GM21367 (cell line): ENCODE measurements around the gene TULP3.

Source experiments
- ATAC-seq: cut with Tn5 transposase; IDR thresholded peaks from one replicate; pipeline ENCODE4 v1.9.1; 2021; ENCODE audit not compliant: unreplicated experiment

TULP3 gene

DNA sequence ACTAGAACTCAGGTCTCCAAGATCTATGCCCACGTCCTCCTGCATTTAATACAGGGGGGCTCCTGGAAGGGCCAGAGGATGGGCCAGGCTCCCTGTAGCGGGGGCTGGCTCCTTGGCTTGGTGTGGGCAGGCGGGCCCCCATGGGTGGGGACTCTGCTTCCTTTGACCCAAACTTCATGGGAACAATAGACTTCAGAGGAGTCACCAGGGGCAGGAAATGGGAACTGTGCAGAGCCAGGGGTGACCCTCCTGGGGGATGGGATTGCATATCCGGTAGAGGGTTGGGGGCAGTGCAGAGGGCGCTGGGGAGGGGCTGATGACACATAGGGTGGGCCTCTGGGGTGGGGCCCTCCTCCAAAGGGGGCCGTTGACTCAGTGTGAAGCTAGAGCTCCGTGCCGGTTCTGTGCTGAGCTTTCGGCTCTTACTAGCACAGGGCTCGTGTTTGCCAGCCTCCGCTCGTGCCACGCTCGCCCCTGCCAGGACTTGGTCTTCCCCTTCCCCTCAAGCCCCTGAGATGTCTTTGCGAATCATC lies 73.1 kb downstream of the TULP3 start:
- ATAC-seq: no peak

DNA sequence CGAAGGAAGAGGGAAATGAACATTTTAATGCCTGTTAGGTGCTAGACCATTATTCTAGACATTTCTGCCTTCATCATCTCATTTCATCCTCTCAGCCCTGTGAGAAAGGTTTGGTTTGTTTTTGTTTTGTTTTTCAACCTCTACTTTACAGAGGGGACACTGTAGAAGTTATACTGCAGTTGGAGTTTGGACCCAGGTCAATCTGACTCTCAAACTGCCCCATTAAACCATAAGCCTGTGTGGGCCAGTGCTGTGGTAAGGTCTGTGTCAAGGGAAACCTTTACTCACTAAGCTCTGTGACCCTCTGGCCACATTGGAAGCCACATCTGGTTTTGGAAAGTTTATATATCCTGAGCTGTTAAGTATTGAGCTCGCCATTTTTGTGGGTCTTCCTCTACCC lies 77.0 kb downstream of the TULP3 start:
- ATAC-seq: no peak

DNA sequence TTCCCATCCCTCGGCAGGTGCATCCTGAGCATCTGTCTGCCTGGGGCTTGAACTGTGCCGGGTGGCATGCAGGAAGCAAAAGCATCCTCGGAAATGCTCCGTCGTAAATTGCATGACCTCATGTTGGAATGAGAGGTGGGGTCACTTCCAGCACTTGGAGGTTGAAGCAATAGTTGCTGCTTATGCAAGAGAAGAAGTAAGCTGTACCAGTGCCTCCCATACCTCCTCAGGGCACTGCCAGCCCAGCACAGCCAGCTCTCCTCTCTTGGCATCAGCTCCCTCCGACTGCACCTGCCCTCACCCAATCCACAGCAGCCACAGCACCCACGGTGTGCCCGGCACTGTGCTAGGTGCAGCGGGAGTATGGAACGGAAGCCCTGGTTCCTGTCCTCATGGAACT lies 80.1 kb downstream of the TULP3 start:
- no peak for ATAC-seq

- ATAC-seq: no peak
These were observed 82.9 kb downstream of the TULP3 start for GRCh38 chr12:2973566-2973965.

GRCh38 chr12:2974560-2974971 lies 83.9 kb downstream of the TULP3 start:
- no peak for ATAC-seq

- ATAC-seq: no peak
These were observed 85.9 kb downstream of the TULP3 start for GRCh38 chr12:2976581-2976996.

DNA sequence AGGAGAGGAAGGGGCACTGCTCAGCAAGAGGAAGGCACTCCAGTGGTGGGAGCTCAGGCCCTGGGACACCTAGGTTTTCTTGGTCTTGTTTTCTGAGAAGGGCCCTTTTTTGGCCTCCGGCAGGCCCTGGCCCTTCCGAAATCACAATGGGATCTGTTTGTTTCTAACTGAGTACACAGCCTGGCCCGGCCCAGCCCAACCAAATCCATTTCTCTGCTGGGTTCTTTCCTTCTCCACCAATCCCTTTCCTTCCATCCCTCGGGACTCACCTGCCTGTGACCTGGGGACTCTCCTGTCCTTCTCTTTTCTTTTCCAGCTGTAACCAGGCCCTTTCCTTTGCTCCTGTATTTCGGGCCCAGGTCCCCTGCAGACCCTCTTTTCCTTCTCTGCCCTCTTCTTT lies 87.1 kb downstream of the TULP3 start:
- ATAC-seq: no peak

DNA sequence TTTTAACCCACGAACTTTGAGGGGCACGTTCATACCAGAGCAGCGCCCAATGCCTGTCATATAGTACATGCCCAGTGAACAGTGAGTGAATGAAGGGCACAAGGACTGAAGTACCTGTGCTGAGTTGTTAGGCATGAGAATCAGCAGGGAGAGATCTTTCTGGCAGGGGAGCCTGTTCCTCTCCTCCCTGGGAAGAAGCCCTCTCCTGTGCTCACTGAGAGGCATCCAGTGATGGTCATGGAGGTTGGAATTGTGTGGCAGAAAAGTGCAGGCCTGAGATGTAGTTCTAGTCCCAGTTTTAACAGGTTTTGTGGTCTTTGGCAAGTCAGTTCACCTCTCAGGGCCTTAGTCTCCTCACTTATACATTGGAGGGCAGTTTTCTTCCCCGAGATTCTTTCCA lies 89.1 kb downstream of the TULP3 start:
- no peak for ATAC-seq

DNA sequence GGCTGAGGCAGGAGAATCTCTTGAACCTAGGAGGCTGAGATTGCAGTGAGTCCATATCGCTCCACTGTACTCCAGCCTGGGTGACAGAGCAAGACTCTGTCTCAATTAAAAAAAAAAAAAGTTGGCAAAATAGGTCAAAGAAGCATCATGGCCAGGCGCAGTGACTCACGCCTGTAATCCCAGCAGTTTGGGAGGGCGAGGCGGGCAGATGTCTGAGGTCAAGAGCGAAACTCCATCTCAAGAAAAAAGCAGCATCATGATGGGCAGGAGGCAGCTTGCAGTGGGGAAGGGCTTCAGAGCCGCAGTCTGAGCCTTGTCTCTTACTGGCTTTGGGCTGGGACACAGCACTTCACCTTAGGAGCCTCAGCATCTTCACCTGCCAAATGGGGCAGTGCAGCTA lies 89.9 kb downstream of the TULP3 start:
- ATAC-seq: no peak

- ATAC-seq: no peak
These were observed 91.7 kb downstream of the TULP3 start for GRCh38 chr12:2982361-2982760.

DNA sequence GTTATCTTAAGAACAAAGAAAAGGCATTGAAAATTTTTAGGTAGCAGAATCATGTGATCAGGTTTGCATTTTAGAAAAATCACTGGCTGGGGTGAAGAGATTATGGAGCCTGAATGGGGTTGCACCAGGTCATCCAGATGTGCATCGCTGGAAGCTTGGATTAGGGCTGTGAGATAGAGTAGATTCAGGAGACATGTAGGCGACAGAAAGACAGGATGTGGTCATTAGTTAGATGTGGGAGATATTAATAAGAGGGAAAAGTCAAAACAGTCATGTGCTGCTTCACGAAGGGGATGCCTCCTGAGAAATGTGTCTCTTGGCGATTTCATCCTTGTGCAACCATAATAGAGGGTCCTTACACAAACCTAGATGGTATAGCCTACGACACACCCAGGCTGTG lies 93.6 kb downstream of the TULP3 start:
- no peak for ATAC-seq

DNA sequence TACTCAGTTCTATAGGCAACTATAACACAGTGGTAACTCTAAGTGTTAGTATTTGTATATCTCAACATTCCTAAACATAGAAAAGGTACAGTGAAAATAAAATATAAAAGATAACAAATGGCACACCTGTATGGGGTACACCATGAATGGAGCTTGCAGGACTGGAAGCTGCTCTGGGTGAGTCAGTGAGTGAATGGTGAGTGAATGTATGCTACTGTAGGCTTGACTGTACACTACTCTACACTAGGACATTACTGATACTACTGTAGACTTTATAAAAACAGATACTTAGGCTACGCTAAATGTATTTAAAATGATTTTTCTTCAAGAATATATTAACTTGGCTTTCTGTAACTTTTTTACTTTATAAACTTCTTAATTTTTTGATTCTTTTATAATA lies 94.0 kb downstream of the TULP3 start:
- no peak for ATAC-seq

DNA sequence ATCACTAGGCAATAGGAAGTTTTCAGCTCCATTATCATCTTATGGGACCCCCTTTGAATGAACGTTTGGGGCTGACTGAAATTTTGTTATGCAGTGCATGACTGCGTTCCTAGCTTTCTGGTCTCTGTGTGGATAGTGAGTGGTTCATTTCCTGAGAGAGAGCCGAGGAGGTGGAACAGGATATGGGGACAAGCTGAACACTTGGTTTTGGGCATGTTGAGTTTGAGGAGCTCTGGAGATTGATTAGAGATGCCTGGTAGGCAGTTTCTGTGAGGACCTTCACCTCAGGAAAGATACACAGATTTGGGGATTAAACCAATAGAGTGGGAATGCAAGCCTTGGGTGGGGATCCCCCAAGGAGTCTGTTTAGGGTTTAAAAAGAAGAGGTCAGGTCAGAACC lies 96.2 kb downstream of the TULP3 start:
- no peak for ATAC-seq

GRCh38 chr12:2988494-2988893 lies 97.8 kb downstream of the TULP3 start:
- ATAC-seq: no peak
